NOMO-1 treated with DMSO at 0.1 percent for 48 hours (cell line): ENCODE data around the gene SPATC1L.

Experiments
- DNase-seq: peaks from one replicate; lab custom pipeline; 2025; ENCODE audit not compliant: unreplicated experiment; lab: John Stamatoyannopoulos, UW

SPATC1L gene

GRCh38 chr21:46136739-46137349, 47.4 kb downstream of the SPATC1L start:
- DNase-seq: no peak

GRCh38 chr21:46135782-46136395, 48.4 kb downstream of the SPATC1L start:
- DNase-seq: no peak

GRCh38 chr21:46131838-46132651, 52.2 kb downstream of the SPATC1L start:
- no peak for DNase-seq

GRCh38 chr21:46131588-46131837, 52.7 kb downstream of the SPATC1L start:
- no peak for DNase-seq

- DNase-seq: no peak
Measured at GRCh38 chr21:46130831-46131587, 53.2 kb downstream of the SPATC1L start.

- no peak for DNase-seq
Measured at GRCh38 chr21:46129846-46130651, 54.2 kb downstream of the SPATC1L start.

- no peak for DNase-seq
Measured at GRCh38 chr21:46128933-46129571, 55.2 kb downstream of the SPATC1L start.

GRCh38 chr21:46128106-46128932, 55.9 kb downstream of the SPATC1L start:
- DNase-seq: no peak

GRCh38 chr21:46127239-46128105, 56.8 kb downstream of the SPATC1L start:
- no peak for DNase-seq

- no peak for DNase-seq
Measured at GRCh38 chr21:46126309-46127238, 57.7 kb downstream of the SPATC1L start.

- no peak for DNase-seq
Measured at GRCh38 chr21:46125846-46126301, 58.4 kb downstream of the SPATC1L start.

- DNase-seq: no peak
Measured at GRCh38 chr21:46124926-46125845, 59.1 kb downstream of the SPATC1L start.

- DNase-seq: no peak
Measured at GRCh38 chr21:46124083-46124925, 60.0 kb downstream of the SPATC1L start.

GRCh38 chr21:46122758-46123683, 61.2 kb downstream of the SPATC1L start:
- no peak for DNase-seq
